GM12878 (cell line): Measurements from ENCODE around the gene MFNG.

Experiments used
- CHD2 ChIP-seq: IDR thresholded peaks from 2 replicates; pipeline ENCODE4 v1.6.1; 2011; ENCODE audit warnings: low read depth, low read length, improper control_type of control experiment, borderline replicate concordance
- CTCF ChIP-seq, 3 experiments: IDR thresholded peaks in 2 of 3; conservative IDR thresholded peaks in 1 of 3; 2 replicates each; pipeline ENCODE4 v1.5.1; 2011; ENCODE audit warnings: low read depth in 3 of 3, low read length in 3 of 3, mild to moderate bottlenecking in 3 of 3, control low read depth in 2 of 3, moderate library complexity in 2 of 3, inconsistent platforms in 1 of 3, mixed read lengths in 1 of 3; ENCODE audit not compliant: control insufficient read depth in 2 of 3, insufficient read depth in 1 of 3; ENCODE audit errors: extremely low read depth in 1 of 3
- IRF3 ChIP-seq: fragments of 450-650 bp; IDR thresholded peaks from 2 replicates; pipeline ENCODE4 v1.6.1; 2014; ENCODE audit warnings: mild to moderate bottlenecking
- POLR2A ChIP-seq: IDR thresholded peaks from 2 replicates; pipeline ENCODE4 v1.6.1; 2011; ENCODE audit warnings: low read depth, mild to moderate bottlenecking, low read length
- SIN3A ChIP-seq: IDR thresholded peaks from 2 replicates; pipeline ENCODE4 v1.6.1; 2012; ENCODE audit warnings: low read depth, low read length, improper control_type of control experiment

GRCh38 chr22:37496651-37497050 is 10.5 kb upstream of the MFNG start:
- TF ChIP-seq CTCF (IDR thresholded peaks at IDR 0.05 in 2 of 3, conservative IDR thresholded peaks at IDR 0.05 in 1 of 3; ENCODE audit: control insufficient read depth in 2 of 3, extremely low read depth in 1 of 3, insufficient read depth in 1 of 3, low read depth in 3 of 3, low read length in 3 of 3) (no peak), POLR2A (no peak), SIN3A (no peak), IRF3 (no peak), CHD2 (no peak)
